Activated B cell treated with CpG ODN at 0.5 μM for 24 hours (primary cell): ENCODE results near the gene ACTR3C. TPM values are rescaled to one million over a fixed set of nuclear protein-coding genes. Genes with fewer than 3 reads are reported as not detected.
A peak's percentile ranks its signal among the peaks of the same experiment; 100 is the strongest.
"Not testable (repeated sequence)": the region's sequence is repeated elsewhere in the genome, so short reads cannot be mapped to it uniquely, and the experiment has no call there.

Experiments
- ATAC-seq: fragments of 200-7000 bp; cut with Tn5 transposase; one replicate; pipeline ENCODE4 v1.10.0; 2021; ENCODE audit warnings: low read depth, mild to moderate bottlenecking, moderate library complexity
- CTCF ChIA-PET: fragments of 350-600 bp; sonication (Branson Sonifier 250); formaldehyde crosslinking; loops from one replicate; lab custom pipeline; 2021; ENCODE audit warnings: antibody characterized with exemption; lab: Charles Lee
- POLR2A ChIA-PET: fragments of 350-600 bp; sonication (Branson Sonifier 250); formaldehyde crosslinking; loops from one replicate; lab custom pipeline; 2021; ENCODE audit warnings: antibody characterized with exemption; lab: Charles Lee
- DNase-seq: peaks from one replicate; pipeline ENCODE4 v3.0.0; 2022
- H3K27ac Mint-ChIP-seq: one replicate; pipeline ENCODE4 v1.8.0; 2020; ENCODE audit warnings: mixed read lengths
- H3K27me3 Mint-ChIP-seq: one replicate; pipeline ENCODE4 v1.8.0; 2021; ENCODE audit warnings: mixed read lengths
- H3K36me3 Mint-ChIP-seq: one replicate; pipeline ENCODE4 v1.8.0; 2021; ENCODE audit warnings: low read depth, mixed read lengths
- H3K4me1 Mint-ChIP-seq: one replicate; pipeline ENCODE4 v1.8.0; 2021; ENCODE audit warnings: mixed read lengths
- H3K4me3 Mint-ChIP-seq: one replicate; pipeline ENCODE4 v1.8.0; 2020; ENCODE audit warnings: mild to moderate bottlenecking, mixed read lengths
- H3K9me3 Mint-ChIP-seq: one replicate; pipeline ENCODE4 v1.8.0; 2020; ENCODE audit warnings: mixed read lengths
- intact Hi-C: fragments of 100-400 bp; cut with micrococcal nuclease; formaldehyde crosslinking; loops from one replicate; pipeline ENCODE4 v1.15.1; 2024
- total RNA-seq: library from RNA; stranded (reverse); gene quantifications from 2 replicates; pipeline ENCODE4 v1.2.3, GENCODE V29; 2022
- TF ChIP-seq, protein P1 (sequence below): fragments of 200-600 bp; IDR thresholded peaks from one replicate; pipeline ENCODE4 v1.8.0; 2022; ENCODE audit warnings: antibody characterized with exemption, mild to moderate bottlenecking

Gene ACTR3C
- total RNA-seq, 1 donor from 2014 or later, result 14.3 TPM

GRCh38 chr7:150323682-150324372 lies 482 bp upstream of the ACTR3C start:
- POLR2A ChIA-PET, result interaction anchor here (1.0 to 2.6 kb wide), 7 partner anchors 44 to 85 kb away, joined by 3 to 10 read pairs (median 4); no protein-coding TSS in a partner anchor
- Mint-ChIP-seq H3K4me3 (peak overlapping the region; percentile 93), H3K27ac (peak overlapping the region; percentile 91), H3K9me3 (no peaks in the 10 kb centered on the region), H3K36me3 (peaks cover 36% of the 10 kb centered on the region), H3K27me3 (no peaks in the 10 kb centered on the region), H3K4me1 (peaks cover 46% of the 10 kb centered on the region)
- CTCF ChIA-PET, result interaction anchor here (0.7 to 0.9 kb wide), 2 partner anchors 38 to 82 kb away, joined by 3 to 4 read pairs; a partner anchor contains a TSS
- DNase-seq (no peak), ATAC-seq (peak; percentile 11)
- TF ChIP-seq, protein P1, sequence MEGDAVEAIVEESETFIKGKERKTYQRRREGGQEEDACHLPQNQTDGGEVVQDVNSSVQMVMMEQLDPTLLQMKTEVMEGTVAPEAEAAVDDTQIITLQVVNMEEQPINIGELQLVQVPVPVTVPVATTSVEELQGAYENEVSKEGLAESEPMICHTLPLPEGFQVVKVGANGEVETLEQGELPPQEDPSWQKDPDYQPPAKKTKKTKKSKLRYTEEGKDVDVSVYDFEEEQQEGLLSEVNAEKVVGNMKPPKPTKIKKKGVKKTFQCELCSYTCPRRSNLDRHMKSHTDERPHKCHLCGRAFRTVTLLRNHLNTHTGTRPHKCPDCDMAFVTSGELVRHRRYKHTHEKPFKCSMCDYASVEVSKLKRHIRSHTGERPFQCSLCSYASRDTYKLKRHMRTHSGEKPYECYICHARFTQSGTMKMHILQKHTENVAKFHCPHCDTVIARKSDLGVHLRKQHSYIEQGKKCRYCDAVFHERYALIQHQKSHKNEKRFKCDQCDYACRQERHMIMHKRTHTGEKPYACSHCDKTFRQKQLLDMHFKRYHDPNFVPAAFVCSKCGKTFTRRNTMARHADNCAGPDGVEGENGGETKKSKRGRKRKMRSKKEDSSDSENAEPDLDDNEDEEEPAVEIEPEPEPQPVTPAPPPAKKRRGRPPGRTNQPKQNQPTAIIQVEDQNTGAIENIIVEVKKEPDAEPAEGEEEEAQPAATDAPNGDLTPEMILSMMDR, result no peak
- intact Hi-C loops, result loop anchor here (1.0 to 10.0 kb wide), 7 partner anchors 33 to 1191 kb away; partner anchors contain the start of genes RHEB and ZNF775

DNA sequence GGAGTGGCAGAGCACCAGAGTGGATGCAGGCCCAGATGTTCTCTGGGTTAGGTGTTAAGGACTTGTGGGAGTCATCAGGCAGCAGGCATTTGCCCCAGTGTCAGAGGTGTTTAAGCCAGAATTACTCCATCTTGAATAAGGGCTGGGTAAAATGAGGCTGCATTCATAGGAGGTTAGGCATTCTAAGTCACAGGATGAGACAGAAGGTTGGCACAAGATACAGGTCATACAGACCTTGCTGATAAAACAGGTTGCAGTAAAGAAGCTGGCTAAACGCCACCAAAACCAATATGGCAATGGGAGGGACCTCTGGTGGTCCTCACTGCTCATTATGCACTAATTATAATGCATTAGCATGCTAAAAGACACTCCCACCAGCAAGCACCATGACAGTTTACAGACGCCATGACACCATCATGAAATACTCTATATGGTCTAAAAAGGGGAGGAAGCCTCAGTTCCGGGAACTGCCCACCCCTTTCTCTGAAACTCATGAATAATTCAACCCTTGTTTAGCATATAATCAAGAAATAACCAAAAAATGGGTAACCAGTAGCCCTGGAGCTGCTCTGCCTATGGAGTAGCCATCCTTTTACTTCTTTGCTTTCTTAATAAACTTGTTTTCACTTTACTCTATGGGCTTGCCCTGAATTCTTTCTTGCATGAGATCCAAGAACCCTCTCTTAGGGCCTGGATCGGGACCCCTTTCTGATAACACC lies 1.1 kb downstream of the ACTR3C start:
- H3K27ac Mint-ChIP-seq, result peak overlapping the region; percentile 92
- ATAC-seq (no peak), DNase-seq (no peak)
- H3K4me1 Mint-ChIP-seq, result peaks cover 56% of the 10 kb centered on the region
- H3K36me3 Mint-ChIP-seq, result peaks cover 26% of the 10 kb centered on the region
- H3K9me3 Mint-ChIP-seq, result no peaks in the 10 kb centered on the region
- POLR2A ChIA-PET, result interaction anchor here (1.0 to 2.6 kb wide), 3 partner anchors 56 to 87 kb away, joined by 3 to 10 read pairs (median 9); no protein-coding TSS in a partner anchor
- intact Hi-C loops, result loop anchor here (2.0 to 10.0 kb wide), 2 partner anchors 35 to 1193 kb away; partner anchors contain the start of gene RHEB
- peak overlapping the region; percentile 93 for H3K4me3 Mint-ChIP-seq
- CTCF ChIA-PET, result no interaction called here
- TF ChIP-seq, protein P1, result no peak
- no peaks in the 10 kb centered on the region for H3K27me3 Mint-ChIP-seq

GRCh38 chr7:150321788-150322113 lies 1.6 kb downstream of the ACTR3C start:
- ChIA-PET POLR2A (interaction anchor here (1.0 to 2.6 kb wide), 2 partner anchors 56 to 87 kb away, joined by 3 to 9 read pairs; no protein-coding TSS in a partner anchor), CTCF (no interaction called here)
- no peaks in the 10 kb centered on the region for H3K27me3 Mint-ChIP-seq
- H3K9me3 Mint-ChIP-seq, result no peaks in the 10 kb centered on the region
- TF ChIP-seq, protein P1, result no peak
- DNase-seq (no peak), ATAC-seq (no peak)
- peak overlapping the region; percentile 92 for H3K27ac Mint-ChIP-seq
- peak overlapping the region; percentile 93 for H3K4me3 Mint-ChIP-seq
- peaks cover 21% of the 10 kb centered on the region for H3K36me3 Mint-ChIP-seq
- intact Hi-C loops, result loop anchor here (2.0 to 10.0 kb wide), 2 partner anchors 35 to 1193 kb away; partner anchors contain the start of gene RHEB
- H3K4me1 Mint-ChIP-seq, result peaks cover 56% of the 10 kb centered on the region

GRCh38 chr7:150317748-150318444 lies 5.4 kb downstream of the ACTR3C start:
- ATAC-seq (no peak), DNase-seq (no peak)
- no peak overlapping the region for H3K4me3 Mint-ChIP-seq
- CTCF ChIA-PET, result no interaction called here
- no peak overlapping the region for H3K27ac Mint-ChIP-seq
- H3K4me1 Mint-ChIP-seq, result peaks cover 41% of the 10 kb centered on the region
- intact Hi-C loops, result no loop called here
- H3K36me3 Mint-ChIP-seq, result peaks cover 8% of the 10 kb centered on the region
- no peaks in the 10 kb centered on the region for H3K27me3 Mint-ChIP-seq
- POLR2A ChIA-PET, result no interaction called here
- TF ChIP-seq, protein P1, result no peak
- no peaks in the 10 kb centered on the region for H3K9me3 Mint-ChIP-seq

DNA sequence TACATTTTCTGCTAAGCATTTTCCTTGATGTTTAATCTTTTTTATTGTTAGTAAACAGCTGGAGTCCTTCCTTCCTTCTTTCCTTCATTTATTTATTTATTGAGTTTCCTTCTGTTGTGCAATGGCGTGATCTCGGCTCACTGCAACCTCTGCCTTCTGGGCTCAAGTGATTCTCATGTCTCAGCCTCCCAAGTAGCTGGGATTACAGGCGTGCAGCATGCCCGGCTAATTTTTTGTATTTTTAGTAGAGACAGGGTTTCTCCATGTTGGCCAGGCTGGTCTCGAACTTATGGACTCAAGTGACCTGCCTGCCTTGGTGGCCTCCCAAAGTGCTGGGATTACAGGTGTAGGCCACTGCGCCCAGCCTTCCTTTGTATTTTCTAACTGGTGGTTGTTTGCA lies 6.4 kb downstream of the ACTR3C start:
- H3K9me3 Mint-ChIP-seq, POLR2A ChIA-PET, H3K36me3 Mint-ChIP-seq, CTCF ChIA-PET, H3K27ac Mint-ChIP-seq, ATAC-seq, H3K4me3 Mint-ChIP-seq, H3K27me3 Mint-ChIP-seq, intact Hi-C loops, DNase-seq: not testable (repeated sequence)
- peaks cover 32% of the 10 kb centered on the region for H3K4me1 Mint-ChIP-seq
